Left lung (tissue), 10 donors: ENCODE data around the gene LY86. TPM values are rescaled to one million over a fixed set of nuclear protein-coding genes. Genes with fewer than 3 reads are reported as not detected.

Experiments used
- ATAC-seq: fragments of 200-7000 bp; cut with Tn5 transposase; one replicate; pipeline ENCODE4 v1.9.1; 2020; ENCODE audit warnings: moderate library complexity
- DNase-seq, 4 donors: peaks; one replicate each; pipeline ENCODE4 v3.0.0-alpha.2; 2013 to 2020
- H3K27ac ChIP-seq, 2 donors: fragments of 200-600 bp; sonication (generic) in 1 of 2; one replicate each; pipeline versions ENCODE4 v1.5.0 to v1.8.0; 2020 to 2021
- H3K27me3 ChIP-seq, 2 donors: fragments of 200-600 bp; sonication (generic) in 1 of 2; one replicate each; pipeline versions ENCODE4 v1.5.0 to v1.8.0; 2020 to 2021
- H3K36me3 ChIP-seq, 2 donors: fragments of 200-600 bp; sonication (generic) in 1 of 2; one replicate each; pipeline versions ENCODE4 v1.5.0 to v1.8.0; 2020 to 2021
- H3K4me1 ChIP-seq, 2 donors: fragments of 200-600 bp; one replicate each; pipeline ENCODE4 v1.8.0; 2021
- H3K4me3 ChIP-seq, 2 donors: fragments of 200-600 bp; sonication (generic) in 1 of 2; one replicate each; pipeline versions ENCODE4 v1.5.0 to v1.8.0; 2020 to 2021; ENCODE audit warnings: mild to moderate bottlenecking in 1 of 2
- H3K9me3 ChIP-seq, 2 donors: fragments of 200-600 bp; sonication (generic) in 1 of 2; one replicate each; pipeline versions ENCODE4 v1.5.0 to v1.8.0; 2020 to 2021
- intact Hi-C, 2 donors: fragments of 100-400 bp; cut with DNase I; formaldehyde crosslinking; loops; one replicate each; pipeline versions ENCODE4 v1.11.2 to v1.14.2; 2022
- polyA plus RNA-seq, 6 donors: library from polyadenylated mRNA; unstranded; fragments of 120-200 nt; gene quantifications; one replicate each; pipeline ENCODE4 v1.2.1, GENCODE V29; 2013; ENCODE audit not compliant: insufficient read length in 6 of 6
- total RNA-seq, 2 donors: library from RNA; stranded (reverse); fragmentation: NEBNext Ultra II Directional; extraction: Animal tissue kit (Norgen Biotek cat#: 25700); gene quantifications; one replicate each; pipeline ENCODE4 v1.2.1, GENCODE V29; 2021
- TF ChIP-seq, protein P1 (sequence below), 2 donors: fragments of 200-600 bp; sonication (generic) in 1 of 2; IDR thresholded peaks; one replicate each; pipeline versions ENCODE4 v1.5.0 to v1.8.0; 2021; ENCODE audit warnings: antibody characterized with exemption in 2 of 2
- donor health status: DM: no; HTN: yes; CAD: no.
- donor health status: DM: no; HTN: no; CAD: no.

The LY86 gene
- total and polyA plus RNA-seq, 8 donors: 1.4 to 11.1 (median 2.2) TPM

DNA sequence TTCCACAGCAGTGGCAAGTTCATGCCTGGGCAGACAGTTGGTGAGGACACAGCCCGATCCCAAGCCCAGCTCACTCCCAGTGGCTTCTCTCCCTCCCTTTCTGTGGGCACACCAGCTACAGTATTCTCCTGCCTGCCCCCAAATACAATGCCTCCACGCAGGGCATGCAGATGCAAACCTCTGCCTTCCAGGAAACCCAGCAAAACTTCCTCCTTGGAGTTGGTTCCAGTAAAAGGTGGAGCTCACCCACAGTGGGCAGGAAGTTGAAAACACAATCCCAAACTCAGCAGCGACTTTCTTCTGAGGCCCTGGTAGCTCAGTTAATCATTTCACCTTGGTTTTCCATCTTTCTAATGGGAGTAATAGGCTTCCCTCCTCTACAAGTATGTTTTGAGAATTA lies 93.7 kb downstream of the LY86 start:
- H3K9me3 ChIP-seq: no peaks in the 10 kb centered on the region
- H3K27ac ChIP-seq: peak overlapping the region in 1 of 2 donors; percentile 77
- ATAC-seq (no peak), DNase-seq (no peak)
- no peaks in the 10 kb centered on the region for H3K36me3 ChIP-seq
- H3K4me3 ChIP-seq: no peak overlapping the region
- peaks cover 11 to 85% of the 10 kb centered on the region in 2 donors for H3K4me1 ChIP-seq
- intact Hi-C loops: no loop called here
- TF ChIP-seq, protein P1, sequence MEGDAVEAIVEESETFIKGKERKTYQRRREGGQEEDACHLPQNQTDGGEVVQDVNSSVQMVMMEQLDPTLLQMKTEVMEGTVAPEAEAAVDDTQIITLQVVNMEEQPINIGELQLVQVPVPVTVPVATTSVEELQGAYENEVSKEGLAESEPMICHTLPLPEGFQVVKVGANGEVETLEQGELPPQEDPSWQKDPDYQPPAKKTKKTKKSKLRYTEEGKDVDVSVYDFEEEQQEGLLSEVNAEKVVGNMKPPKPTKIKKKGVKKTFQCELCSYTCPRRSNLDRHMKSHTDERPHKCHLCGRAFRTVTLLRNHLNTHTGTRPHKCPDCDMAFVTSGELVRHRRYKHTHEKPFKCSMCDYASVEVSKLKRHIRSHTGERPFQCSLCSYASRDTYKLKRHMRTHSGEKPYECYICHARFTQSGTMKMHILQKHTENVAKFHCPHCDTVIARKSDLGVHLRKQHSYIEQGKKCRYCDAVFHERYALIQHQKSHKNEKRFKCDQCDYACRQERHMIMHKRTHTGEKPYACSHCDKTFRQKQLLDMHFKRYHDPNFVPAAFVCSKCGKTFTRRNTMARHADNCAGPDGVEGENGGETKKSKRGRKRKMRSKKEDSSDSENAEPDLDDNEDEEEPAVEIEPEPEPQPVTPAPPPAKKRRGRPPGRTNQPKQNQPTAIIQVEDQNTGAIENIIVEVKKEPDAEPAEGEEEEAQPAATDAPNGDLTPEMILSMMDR (IDR thresholded peaks at IDR 0.05): no peak
- H3K27me3 ChIP-seq: no peaks in the 10 kb centered on the region

DNA sequence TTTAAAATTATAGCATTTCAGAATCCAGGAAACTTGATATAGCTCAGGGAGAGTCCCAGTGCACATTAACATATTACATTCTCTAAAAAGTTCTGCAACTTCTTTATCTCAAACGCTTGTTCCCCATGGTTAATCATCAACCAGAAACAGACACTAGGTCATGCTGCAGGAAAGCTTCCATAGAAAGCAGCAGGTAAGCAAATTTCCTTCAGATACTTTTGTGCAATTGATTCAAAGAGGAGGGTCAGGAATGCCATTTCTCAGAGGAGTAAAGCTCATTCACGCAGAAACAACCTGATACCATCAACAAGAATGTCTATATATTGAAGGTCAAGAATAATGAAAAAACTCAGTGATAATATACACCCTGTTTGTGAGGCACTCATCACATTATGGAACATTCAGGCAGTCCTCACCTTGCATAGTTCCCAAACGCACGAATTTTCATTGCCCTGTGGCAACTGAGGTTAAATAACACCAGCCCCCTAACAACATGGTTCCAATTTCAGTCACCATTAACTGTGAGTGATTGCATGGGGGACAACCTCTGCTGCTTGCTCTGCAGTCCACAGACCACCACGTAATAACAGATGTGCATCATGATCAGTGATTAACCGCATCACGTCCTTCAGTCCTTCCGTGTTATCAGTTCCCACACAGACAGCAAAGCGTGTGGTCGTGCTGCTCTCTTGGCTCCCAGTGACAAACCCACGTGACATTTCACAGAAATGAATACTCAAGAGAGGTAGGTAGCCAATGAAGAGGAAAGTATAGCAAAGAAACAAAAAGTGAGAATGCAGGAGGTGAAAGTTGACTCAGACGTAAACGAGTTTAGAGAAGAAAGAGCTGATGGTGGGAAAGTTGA lies 95.7 kb downstream of the LY86 start:
- H3K27ac ChIP-seq: peak overlapping the region in 1 of 2 donors; percentile 89
- H3K27me3 ChIP-seq: no peaks in the 10 kb centered on the region
- no peaks in the 10 kb centered on the region for H3K9me3 ChIP-seq
- peaks cover 18 to 86% of the 10 kb centered on the region in 2 donors for H3K4me1 ChIP-seq
- H3K36me3 ChIP-seq: no peaks in the 10 kb centered on the region
- TF ChIP-seq, protein P1 (IDR thresholded peaks at IDR 0.05): no peak
- no peak overlapping the region for H3K4me3 ChIP-seq
- DNase-seq (no peak), ATAC-seq (no peak)
- intact Hi-C loops: no loop called here

DNA sequence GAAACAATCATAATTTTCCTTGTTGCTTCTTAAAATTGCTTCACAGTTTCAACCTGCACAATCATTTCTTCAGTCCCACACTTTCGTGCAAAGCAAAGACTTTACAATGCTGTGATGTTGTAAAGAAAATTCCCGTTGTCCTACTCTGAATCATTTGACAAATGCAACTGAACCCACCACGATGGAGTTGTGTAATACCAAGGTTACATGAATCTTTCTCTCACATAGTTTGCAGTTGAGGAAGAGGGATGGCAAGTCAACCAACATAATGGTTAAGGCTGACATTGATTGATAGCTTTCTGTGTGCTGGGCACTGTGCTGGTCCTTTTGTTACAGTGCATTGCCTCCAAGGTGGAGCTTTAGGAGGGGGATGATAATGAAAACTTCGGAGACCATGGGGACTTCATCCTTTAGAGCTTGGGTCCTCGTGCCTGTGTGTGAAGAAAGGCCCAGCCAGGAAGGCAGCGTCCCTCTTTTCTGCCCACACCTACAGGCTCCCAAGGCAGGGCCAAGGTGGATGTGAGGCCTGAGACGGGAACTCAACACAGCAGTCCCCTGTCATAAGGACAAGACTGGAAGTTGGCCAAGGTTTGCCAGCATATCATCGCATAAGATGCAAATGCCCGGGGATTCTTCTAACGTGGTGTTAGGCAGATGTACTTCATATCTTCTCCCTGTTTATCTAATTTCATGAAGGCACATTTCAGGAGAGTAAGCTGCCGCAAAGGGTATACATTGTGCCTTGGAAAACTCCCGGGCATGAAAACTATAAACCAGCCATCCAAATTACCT lies 96.9 kb downstream of the LY86 start:
- ATAC-seq (no peak), DNase-seq (no peak)
- intact Hi-C loops: no loop called here
- Histone ChIP-seq H3K4me3 (no peak overlapping the region), H3K4me1 (peaks cover 23 to 84% of the 10 kb centered on the region in 2 donors), H3K27ac (peak overlapping the region in 1 of 2 donors; percentile 89), H3K36me3 (no peaks in the 10 kb centered on the region), H3K27me3 (no peaks in the 10 kb centered on the region), H3K9me3 (no peaks in the 10 kb centered on the region)
- TF ChIP-seq, protein P1 (IDR thresholded peaks at IDR 0.05): no peak

DNA sequence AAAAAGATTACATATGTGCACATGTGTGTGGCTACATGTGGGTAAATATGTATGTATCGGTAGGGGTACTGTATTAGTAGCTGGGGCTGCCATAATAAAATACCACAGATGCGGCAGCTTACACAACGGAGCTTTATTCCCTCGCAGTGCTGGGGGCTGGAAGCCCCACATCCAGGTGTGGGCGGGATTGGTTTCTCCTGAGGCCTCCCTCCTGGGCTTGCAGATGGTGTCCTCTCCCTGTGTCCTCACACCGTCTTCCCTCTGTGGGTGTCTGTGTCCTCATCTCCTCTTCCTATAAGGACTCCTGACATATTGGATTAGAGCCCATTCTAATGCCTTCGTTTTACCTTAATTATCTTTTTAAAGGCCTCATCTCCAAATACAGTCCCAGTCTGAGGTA lies 97.7 kb downstream of the LY86 start:
- no peak for ATAC-seq
- H3K4me3 ChIP-seq: peak overlapping the region in 1 of 2 donors; percentile 26

More for the DNA sequence above, 97.7 kb downstream of the LY86 start:
- DNase-seq: no peak
- intact Hi-C loops: no loop called here
- H3K4me1 ChIP-seq: peaks cover 19 to 77% of the 10 kb centered on the region in 2 donors
- TF ChIP-seq, protein P1 (IDR thresholded peaks at IDR 0.05): no peak
- no peaks in the 10 kb centered on the region for H3K36me3 ChIP-seq
- H3K27ac ChIP-seq: peak overlapping the region in 1 of 2 donors; percentile 89
- peaks cover 0 to 2% of the 10 kb centered on the region in 2 donors for H3K9me3 ChIP-seq
- no peaks in the 10 kb centered on the region for H3K27me3 ChIP-seq
